GM12801 (cell line): ENCODE results near the gene CDK5RAP1.

ENCODE experiments used
- TF ChIP-seq, protein P1 (sequence below): IDR thresholded peaks from one replicate; pipeline ENCODE4 v1.5.1; 2011; ENCODE audit warnings: control low read depth; ENCODE audit not compliant: insufficient read length; ENCODE audit errors: extremely low read depth

Gene CDK5RAP1

DNA sequence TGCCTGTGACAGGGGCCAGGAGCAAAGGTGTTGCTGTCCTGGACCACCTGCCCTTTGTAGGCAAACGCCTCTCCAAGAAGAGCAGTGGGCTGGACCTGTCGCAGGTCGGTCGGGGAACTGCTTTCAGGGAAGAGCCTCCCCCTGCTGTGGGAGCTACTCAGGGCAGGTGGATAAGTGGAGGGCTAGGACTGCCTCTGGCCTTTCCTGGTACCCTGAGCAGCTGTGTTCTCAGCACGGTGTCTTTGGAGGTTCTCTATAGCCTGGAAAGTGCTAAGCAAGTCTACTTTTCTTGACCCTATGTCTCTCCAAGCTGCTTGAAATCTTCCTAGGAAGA, 83.3 kb downstream of the CDK5RAP1 start:
- TF ChIP-seq, protein P1, sequence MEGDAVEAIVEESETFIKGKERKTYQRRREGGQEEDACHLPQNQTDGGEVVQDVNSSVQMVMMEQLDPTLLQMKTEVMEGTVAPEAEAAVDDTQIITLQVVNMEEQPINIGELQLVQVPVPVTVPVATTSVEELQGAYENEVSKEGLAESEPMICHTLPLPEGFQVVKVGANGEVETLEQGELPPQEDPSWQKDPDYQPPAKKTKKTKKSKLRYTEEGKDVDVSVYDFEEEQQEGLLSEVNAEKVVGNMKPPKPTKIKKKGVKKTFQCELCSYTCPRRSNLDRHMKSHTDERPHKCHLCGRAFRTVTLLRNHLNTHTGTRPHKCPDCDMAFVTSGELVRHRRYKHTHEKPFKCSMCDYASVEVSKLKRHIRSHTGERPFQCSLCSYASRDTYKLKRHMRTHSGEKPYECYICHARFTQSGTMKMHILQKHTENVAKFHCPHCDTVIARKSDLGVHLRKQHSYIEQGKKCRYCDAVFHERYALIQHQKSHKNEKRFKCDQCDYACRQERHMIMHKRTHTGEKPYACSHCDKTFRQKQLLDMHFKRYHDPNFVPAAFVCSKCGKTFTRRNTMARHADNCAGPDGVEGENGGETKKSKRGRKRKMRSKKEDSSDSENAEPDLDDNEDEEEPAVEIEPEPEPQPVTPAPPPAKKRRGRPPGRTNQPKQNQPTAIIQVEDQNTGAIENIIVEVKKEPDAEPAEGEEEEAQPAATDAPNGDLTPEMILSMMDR, result no peak

DNA sequence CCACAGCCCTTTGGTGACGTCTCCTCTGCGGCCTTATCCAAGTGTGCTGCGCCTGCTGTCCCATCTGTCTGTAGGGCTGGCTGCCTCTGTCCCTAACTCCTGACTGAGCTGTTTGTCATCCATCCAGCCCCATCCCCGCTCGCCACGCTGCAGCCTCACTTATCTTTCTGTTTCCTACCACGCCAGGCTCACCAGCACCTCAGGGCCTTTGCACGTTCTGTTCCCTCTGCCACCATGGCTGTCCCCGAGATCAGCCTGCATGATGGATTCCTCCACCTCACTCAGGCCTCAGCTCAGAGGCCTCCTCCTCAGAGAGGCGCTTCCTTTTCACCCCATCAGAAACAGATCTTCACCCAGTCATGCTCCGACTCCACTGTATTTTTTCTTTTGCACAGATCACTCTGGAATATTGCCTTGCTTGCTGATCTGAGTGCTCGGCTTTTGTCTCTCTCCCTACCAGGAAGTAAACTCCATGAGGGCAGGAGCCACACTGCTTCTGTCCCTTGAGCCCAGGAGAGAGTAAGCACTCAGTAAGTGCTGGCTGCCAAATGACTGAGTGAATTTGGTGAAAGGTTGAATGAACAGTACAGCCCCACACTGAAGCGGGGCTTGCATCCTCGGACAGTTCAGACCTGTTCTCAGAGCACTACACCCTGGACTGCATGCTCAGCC, 83.8 kb downstream of the CDK5RAP1 start:
- TF ChIP-seq, protein P1, result no peak

DNA sequence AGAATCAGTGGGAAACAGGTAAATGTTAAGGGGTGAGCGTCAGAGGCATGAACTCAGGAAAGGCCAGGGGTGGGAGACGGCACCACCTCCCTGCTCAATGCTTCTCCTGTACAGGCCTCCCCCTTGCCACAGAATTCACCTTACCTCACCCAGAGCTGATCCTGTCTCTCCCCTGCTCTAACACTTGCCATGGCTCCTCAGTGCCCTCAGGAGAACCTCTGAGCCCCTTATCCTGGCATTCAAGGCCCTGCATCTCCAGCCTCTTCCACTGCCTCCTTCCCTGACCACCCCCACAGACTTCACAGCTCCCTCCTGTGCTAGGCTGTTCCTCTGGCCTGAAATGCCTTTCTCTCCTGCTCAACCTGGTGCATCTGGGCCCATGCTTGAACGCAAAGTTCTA, 84.4 kb downstream of the CDK5RAP1 start:
- TF ChIP-seq, protein P1, result no peak

DNA sequence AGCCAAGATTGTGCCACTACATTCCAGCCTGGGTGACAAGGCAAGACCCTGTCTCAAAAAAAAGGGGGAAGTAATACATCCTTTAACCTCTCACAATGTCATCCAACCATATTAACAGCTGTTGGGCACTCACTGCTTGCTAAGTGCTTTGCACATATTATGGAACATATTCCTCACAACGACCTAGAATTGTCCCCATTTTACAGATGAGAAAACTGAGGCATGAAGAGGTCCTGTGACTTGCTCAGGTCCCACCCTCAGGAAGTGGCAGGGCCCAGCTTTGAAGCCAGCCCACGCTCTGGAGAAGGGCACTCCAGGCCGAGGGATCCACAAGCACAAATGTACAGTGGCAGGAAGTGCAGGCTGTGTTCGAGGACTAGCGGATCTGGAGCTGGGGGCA, 85.0 kb downstream of the CDK5RAP1 start:
- TF ChIP-seq, protein P1, result no peak

DNA sequence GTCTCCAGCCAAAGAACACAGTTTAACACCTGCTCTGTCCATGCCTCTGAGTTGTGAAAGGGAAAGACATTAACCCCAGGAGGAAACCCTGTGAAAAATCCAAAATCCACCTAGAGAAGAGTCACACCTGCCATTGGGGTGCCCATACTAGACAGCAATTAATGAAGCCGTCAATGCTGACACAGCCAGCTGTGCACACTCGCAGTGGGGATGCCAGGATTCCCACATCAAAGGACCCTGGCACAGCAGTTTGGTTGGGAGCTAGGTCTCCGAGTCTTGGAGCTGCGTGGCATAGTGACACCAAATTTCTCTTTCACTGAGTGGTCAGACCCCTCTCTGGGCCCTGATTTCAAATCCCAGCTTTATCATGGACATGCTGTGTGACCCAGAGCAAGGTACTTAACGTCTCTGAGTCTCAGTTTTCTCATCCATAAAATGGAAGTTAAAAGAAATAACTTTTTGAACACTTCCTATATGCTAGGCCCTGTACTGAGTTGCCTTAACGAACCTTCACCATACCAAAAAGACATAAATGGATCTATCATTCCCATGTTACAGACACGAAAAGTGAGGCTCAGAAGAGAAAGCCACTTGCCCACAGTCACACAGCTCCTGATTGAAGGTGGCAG, 87.5 kb downstream of the CDK5RAP1 start:
- TF ChIP-seq, protein P1, result no peak

DNA sequence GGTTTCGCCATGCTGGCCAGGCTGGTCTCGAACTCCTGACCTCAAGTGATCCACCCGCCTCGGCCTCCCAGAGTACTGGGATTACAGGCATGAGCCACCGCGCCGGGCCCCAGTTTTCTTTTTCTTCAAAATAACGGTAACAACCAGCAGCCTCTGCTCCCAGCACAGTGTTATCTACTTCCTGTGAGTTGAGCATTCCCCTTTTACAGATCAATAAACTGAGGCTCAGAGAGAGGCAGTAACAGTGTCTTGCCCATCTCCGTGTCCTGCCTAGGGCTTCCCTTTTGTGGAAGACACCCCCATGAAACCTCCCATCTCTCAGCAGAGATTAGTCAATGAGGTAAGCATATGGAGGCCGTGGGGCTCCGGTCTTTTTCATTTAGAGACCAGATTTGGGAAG, 88.7 kb downstream of the CDK5RAP1 start:
- TF ChIP-seq, protein P1, result no peak

DNA sequence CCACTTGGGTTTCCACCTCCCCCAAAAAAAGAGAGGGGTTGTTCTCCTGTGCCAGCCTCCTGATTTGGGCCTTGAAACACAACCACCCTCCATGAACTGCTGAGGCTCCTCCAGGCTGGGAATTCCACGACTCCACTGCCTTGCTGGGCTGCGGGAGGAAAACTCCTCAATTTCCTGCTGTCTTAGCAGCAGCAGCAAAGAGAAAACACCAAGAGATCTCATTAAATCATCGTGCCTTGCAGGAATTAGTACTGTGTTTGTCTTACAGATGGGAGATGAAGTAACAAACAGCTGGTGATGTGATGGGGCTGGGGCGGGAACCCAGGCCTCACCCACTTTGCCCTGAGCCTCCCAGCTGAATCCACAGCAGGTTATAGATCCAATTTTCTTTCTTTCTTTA, 89.3 kb downstream of the CDK5RAP1 start:
- TF ChIP-seq, protein P1, result no peak
